ENCODE measurements around the gene S100A3.
"Not testable (repeated sequence)": the region's sequence is repeated elsewhere in the genome, so short reads cannot be mapped to it uniquely, and the experiment has no call there.

The S100A3 gene

GRCh38 chr1:153527023-153527682, 21.9 kb downstream of the S100A3 start:
- peaks cover 14% of the 10 kb centered on the region for H3K4me1 ChIP-seq (ENCODE audit: insufficient read depth, low read length)
- H3K27me3 ChIP-seq (ENCODE audit: insufficient read depth, low read length): no peaks in the 10 kb centered on the region
- no peaks in the 10 kb centered on the region for H3K9me3 ChIP-seq (ENCODE audit: insufficient read depth, low read depth, low read length)
- no peak overlapping the region for H3K27ac ChIP-seq (ENCODE audit: low read length)
- no peaks in the 10 kb centered on the region for H3K36me3 ChIP-seq (ENCODE audit: insufficient read depth, low read depth, low read length)
- H3K4me3 ChIP-seq (ENCODE audit: low read length): no peak overlapping the region
- H3K9ac ChIP-seq (ENCODE audit: low read depth, low read length): no peak overlapping the region

DNA sequence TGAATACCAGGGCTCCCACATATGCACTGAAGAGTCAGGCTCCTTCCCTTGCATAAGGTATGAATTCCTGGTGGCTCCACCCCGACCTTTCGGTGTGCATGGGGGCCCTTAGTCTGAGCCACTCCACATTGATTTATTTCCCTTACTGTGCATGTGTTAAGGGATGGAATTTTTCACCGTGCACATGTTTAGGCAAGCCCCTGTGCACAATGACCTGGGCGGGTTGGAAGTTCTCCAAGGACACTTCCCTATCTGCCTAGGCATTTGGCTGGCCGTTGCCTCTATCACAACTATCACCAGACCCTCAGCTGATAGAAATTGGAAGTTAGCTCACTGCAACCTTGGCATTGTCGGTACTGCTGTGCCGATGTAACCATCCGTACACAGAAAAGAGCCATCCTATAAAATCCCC, 22.9 kb downstream of the S100A3 start:
- Histone ChIP-seq H3K27ac (ENCODE audit: low read length) (no peak overlapping the region), H3K4me1 (ENCODE audit: insufficient read depth, low read length) (peaks cover 12% of the 10 kb centered on the region), H3K9ac (ENCODE audit: low read depth, low read length) (no peak overlapping the region), H3K36me3 (ENCODE audit: insufficient read depth, low read depth, low read length) (no peaks in the 10 kb centered on the region), H3K27me3 (ENCODE audit: insufficient read depth, low read length) (no peaks in the 10 kb centered on the region), H3K9me3 (ENCODE audit: insufficient read depth, low read depth, low read length) (no peaks in the 10 kb centered on the region), H3K4me3 (ENCODE audit: low read length) (no peak overlapping the region)

DNA sequence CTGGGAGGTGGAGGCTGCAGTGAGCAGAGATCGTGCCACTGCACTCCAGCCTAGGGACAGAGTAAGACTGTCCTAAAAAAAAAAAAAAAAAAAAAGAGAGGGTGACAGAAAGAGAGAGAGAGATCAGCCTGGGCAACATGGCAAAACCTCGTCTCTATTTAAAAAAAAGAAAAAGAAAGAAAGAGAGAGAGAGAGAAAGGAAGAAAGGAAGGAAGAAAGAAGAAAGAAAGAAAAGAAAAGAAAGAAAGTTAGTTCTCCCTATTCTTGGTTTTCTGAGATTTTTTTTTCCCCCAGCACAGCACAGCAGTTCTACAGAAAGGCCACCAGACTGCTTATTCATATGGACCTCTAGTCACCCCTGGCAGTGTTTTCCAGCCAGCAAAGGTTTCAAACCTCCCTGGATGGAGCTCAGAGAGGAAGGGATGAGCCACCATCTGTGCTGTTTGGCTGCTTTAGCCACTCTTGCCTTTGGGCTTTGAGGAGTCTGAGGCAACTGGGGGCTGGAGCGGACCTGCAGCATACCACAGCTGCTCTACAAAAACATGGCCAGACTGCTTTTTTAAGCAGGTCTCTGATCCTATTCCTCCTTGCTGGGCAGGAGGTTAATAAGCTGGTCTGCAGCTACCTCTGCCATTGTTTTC, 23.9 kb downstream of the S100A3 start:
- no peaks in the 10 kb centered on the region for H3K27me3 ChIP-seq (ENCODE audit: insufficient read depth, low read length)
- H3K4me1 ChIP-seq (ENCODE audit: insufficient read depth, low read length): peaks cover 17% of the 10 kb centered on the region
- H3K4me3 ChIP-seq (ENCODE audit: low read length): no peak overlapping the region
- H3K9ac ChIP-seq (ENCODE audit: low read depth, low read length): no peak overlapping the region
- no peaks in the 10 kb centered on the region for H3K9me3 ChIP-seq (ENCODE audit: insufficient read depth, low read depth, low read length)
- no peak overlapping the region for H3K27ac ChIP-seq (ENCODE audit: low read length)
- no peaks in the 10 kb centered on the region for H3K36me3 ChIP-seq (ENCODE audit: insufficient read depth, low read depth, low read length)

- H3K27ac ChIP-seq (ENCODE audit: low read length); H3K4me3 ChIP-seq (ENCODE audit: low read length); H3K9ac ChIP-seq (ENCODE audit: low read depth, low read length); H3K9me3 ChIP-seq (ENCODE audit: insufficient read depth, low read depth, low read length); H3K36me3 ChIP-seq (ENCODE audit: insufficient read depth, low read depth, low read length); H3K27me3 ChIP-seq (ENCODE audit: insufficient read depth, low read length): not testable (repeated sequence)
- peaks cover 15% of the 10 kb centered on the region for H3K4me1 ChIP-seq (ENCODE audit: insufficient read depth, low read length)
These were observed 26.6 kb downstream of the S100A3 start for GRCh38 chr1:153522353-153523048.

- not testable (repeated sequence) for H3K27ac ChIP-seq (ENCODE audit: low read length); H3K9ac ChIP-seq (ENCODE audit: low read depth, low read length); H3K9me3 ChIP-seq (ENCODE audit: insufficient read depth, low read depth, low read length); H3K36me3 ChIP-seq (ENCODE audit: insufficient read depth, low read depth, low read length); H3K4me3 ChIP-seq (ENCODE audit: low read length); H3K4me1 ChIP-seq (ENCODE audit: insufficient read depth, low read length)
- H3K27me3 ChIP-seq (ENCODE audit: insufficient read depth, low read length): peaks cover 13% of the 10 kb centered on the region
These were observed 27.2 kb downstream of the S100A3 start for GRCh38 chr1:153521808-153522207.

DNA sequence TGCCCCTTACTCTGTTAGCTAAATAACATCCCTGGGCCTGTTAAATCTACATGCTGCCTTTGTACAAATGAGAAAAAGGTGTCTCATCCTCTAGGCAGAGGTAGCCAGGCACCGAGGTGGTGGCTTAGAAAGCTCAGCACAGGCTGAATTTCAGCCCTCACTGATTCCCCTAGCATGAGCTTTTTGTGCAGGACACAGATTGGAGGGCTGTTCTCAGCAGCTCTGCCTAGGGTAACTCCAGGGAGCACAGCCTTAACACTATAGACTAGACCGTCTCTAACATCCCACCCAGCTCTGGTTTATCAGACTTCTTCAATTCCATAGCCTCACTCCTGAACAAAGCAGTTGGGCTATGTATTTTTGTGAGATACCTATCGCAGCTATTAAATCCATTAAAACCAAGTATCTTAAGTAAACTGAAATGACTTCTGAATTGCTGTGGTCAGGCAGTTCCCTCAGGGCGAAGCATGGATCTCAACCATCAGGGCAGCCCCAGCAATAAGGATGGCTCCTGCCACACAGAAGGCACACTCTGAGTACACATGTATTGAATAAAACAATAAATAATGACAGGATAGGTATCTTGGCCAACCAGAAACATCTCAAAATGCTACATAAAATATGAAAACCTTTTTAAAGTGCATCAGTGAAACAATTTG, 28.1 kb downstream of the S100A3 start:
- Histone ChIP-seq H3K4me3 (ENCODE audit: low read length) (0 out of 2 replicates have a peak overlapping the region, but pooled peaks have one; percentile 2), H3K9me3 (ENCODE audit: insufficient read depth, low read depth, low read length) (no peaks in the 10 kb centered on the region), H3K4me1 (ENCODE audit: insufficient read depth, low read length) (peaks cover 8% of the 10 kb centered on the region), H3K27ac (ENCODE audit: low read length) (no peak overlapping the region), H3K9ac (ENCODE audit: low read depth, low read length) (no peak overlapping the region; the same call in 1 of the 2 replicates), H3K27me3 (ENCODE audit: insufficient read depth, low read length) (peaks cover 22% of the 10 kb centered on the region), H3K36me3 (ENCODE audit: insufficient read depth, low read depth, low read length) (no peaks in the 10 kb centered on the region)

DNA sequence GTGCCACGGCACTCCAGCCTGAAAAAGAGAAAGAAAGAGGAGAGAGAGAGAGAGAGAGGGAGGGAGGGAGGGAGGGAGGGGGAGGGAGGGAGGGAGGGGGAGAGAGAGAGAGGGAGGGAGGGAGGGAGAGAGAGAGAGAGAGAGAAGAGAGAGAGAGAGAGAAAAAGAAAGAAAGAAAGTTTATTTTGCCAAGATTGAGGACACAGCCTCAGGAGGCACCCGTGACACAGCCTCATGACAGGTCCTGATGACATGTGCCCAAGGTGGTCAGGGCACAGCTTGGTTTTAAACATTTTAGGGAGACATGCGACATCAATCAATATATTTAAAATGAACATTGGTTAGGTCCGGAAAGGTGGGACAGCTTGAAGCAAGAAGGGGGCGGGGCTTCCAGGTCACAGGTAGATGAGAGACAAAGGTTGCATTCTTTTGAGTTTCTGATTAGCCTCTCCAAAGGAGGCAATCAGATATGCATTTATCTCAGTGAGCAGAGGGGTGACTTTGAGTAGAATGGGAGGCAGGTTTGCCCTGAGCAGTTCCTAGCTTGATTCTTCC, 28.8 kb downstream of the S100A3 start:
- not testable (repeated sequence) for H3K9me3 ChIP-seq (ENCODE audit: insufficient read depth, low read depth, low read length); H3K9ac ChIP-seq (ENCODE audit: low read depth, low read length); H3K27ac ChIP-seq (ENCODE audit: low read length); H3K4me1 ChIP-seq (ENCODE audit: insufficient read depth, low read length); H3K4me3 ChIP-seq (ENCODE audit: low read length); H3K36me3 ChIP-seq (ENCODE audit: insufficient read depth, low read depth, low read length)
- H3K27me3 ChIP-seq (ENCODE audit: insufficient read depth, low read length): peaks cover 29% of the 10 kb centered on the region

- Histone ChIP-seq H3K9me3 (ENCODE audit: insufficient read depth, low read depth, low read length) (no peaks in the 10 kb centered on the region), H3K27me3 (ENCODE audit: insufficient read depth, low read length) (peaks cover 29% of the 10 kb centered on the region)
These were observed 29.8 kb downstream of the S100A3 start for GRCh38 chr1:153519242-153519641.

DNA sequence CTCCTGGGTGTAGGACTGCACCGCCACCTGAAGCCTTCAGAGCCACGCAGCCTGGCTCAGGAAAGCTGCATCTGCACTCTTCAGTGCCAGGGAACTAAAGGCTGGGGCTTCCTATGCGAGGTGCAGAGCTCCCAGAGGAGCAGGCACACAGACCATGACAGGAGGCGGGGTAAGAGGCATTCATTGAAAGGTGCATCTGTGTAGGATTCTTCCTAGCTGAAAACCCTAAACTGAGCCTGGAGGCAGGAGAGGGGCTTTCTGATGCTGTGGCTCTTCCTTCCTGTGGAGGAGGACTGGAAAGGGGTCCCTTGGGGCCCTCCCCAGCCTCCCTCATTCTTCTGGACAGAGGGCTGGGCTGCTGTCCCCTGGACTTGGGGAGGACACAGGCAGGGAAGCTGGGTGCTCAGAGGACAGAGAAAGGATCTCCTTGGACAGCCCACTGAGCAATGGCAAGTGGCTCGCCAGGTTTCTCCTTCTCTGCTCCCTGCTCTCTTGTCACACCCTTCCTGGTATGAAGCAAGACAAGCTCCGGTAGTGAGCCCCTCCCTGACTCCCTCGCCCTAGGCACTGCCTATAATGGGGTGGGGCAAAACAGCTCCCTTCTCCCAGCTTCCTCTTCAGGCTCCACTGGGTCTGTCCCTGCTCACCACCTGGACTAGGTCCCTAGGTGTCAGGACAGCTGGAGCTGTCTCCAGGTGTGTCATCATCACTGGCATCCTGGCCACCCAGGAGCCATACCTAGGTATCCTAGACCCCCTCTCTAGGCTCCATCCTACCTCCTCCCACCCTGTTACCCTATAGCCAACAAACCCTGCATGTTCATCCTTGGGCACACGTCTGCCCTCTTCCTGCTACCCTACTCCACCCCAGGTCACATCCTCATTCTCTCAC, 33.3 kb downstream of the S100A3 start:
- Histone ChIP-seq H3K9ac (ENCODE audit: low read depth, low read length) (no peak overlapping the region), H3K27me3 (ENCODE audit: insufficient read depth, low read length) (peaks cover 56% of the 10 kb centered on the region), H3K36me3 (ENCODE audit: insufficient read depth, low read depth, low read length) (no peaks in the 10 kb centered on the region), H3K27ac (ENCODE audit: low read length) (no peak overlapping the region), H3K9me3 (ENCODE audit: insufficient read depth, low read depth, low read length) (no peaks in the 10 kb centered on the region), H3K4me1 (ENCODE audit: insufficient read depth, low read length) (peaks cover 2% of the 10 kb centered on the region), H3K4me3 (ENCODE audit: low read length) (no peak overlapping the region)

More at GRCh38 chr1:153519242-153519641, 29.8 kb downstream of the S100A3 start:
- H3K4me3 ChIP-seq (ENCODE audit: low read length): no peak overlapping the region
- no peaks in the 10 kb centered on the region for H3K36me3 ChIP-seq (ENCODE audit: insufficient read depth, low read depth, low read length)
- H3K9ac ChIP-seq (ENCODE audit: low read depth, low read length): no peak overlapping the region
- H3K4me1 ChIP-seq (ENCODE audit: insufficient read depth, low read length): peaks cover 6% of the 10 kb centered on the region
- H3K27ac ChIP-seq (ENCODE audit: low read length): no peak overlapping the region

DNA sequence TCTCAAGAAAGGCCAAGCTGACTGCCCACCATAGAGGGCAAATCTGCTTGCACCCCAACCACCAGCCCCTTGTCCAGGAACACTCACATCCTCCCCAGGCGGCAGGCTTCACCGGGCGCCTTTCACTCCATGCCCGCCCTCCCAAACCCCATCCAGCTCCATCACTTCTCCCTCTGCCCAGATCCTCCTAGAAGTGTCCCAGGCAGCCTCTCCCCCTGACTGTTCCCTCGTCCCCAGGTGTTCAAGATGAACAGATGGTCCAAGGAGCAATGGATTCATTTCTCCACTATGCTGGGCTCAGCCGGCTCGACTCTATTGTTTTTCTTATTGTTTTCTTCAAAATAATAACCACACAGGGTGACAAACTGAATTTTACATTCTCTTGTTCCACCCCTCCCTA, 35.4 kb downstream of the S100A3 start:
- no peak overlapping the region for H3K9ac ChIP-seq (ENCODE audit: low read depth, low read length)
- no peaks in the 10 kb centered on the region for H3K36me3 ChIP-seq (ENCODE audit: insufficient read depth, low read depth, low read length)
- H3K4me1 ChIP-seq (ENCODE audit: insufficient read depth, low read length): no peaks in the 10 kb centered on the region
- H3K4me3 ChIP-seq (ENCODE audit: low read length): no peak overlapping the region
- no peak overlapping the region for H3K27ac ChIP-seq (ENCODE audit: low read length)
- H3K9me3 ChIP-seq (ENCODE audit: insufficient read depth, low read depth, low read length): no peaks in the 10 kb centered on the region
- H3K27me3 ChIP-seq (ENCODE audit: insufficient read depth, low read length): peaks cover 56% of the 10 kb centered on the region

DNA sequence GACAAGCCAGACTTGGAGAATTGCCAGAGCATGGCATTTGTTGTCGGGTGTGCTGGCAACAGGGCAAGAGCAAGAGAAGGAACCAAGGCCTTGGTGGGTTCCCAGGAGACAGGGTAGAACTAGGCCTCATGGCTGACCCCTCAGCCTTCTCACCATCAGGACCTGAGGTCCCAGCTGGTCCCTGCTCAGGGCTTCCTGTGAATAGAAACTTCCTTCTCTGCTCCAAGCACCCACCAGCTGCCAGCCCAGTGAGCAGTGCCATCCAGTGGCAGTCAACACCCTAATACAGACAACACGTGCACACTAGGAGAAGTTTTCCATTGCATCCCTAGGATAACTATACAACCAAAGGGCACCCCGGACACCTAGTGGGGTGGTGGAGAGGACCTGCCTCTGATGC, 36.0 kb downstream of the S100A3 start:
- peaks cover 54% of the 10 kb centered on the region for H3K27me3 ChIP-seq (ENCODE audit: insufficient read depth, low read length)
- H3K27ac ChIP-seq (ENCODE audit: low read length): no peak overlapping the region
- H3K9me3 ChIP-seq (ENCODE audit: insufficient read depth, low read depth, low read length): no peaks in the 10 kb centered on the region
- H3K9ac ChIP-seq (ENCODE audit: low read depth, low read length): no peak overlapping the region
- H3K4me3 ChIP-seq (ENCODE audit: low read length): no peak overlapping the region
- H3K4me1 ChIP-seq (ENCODE audit: insufficient read depth, low read length): no peaks in the 10 kb centered on the region
- H3K36me3 ChIP-seq (ENCODE audit: insufficient read depth, low read depth, low read length): no peaks in the 10 kb centered on the region
